Measurements from ENCODE around the gene C2orf72.
"Not testable (repeated sequence)": the region's sequence is repeated elsewhere in the genome, so short reads cannot be mapped to it uniquely, and the experiment has no call there.

C2orf72 gene

GRCh38 chr2:231015478-231015877, 21.8 kb upstream of the C2orf72 start:
- DNase-seq (ENCODE audit: low read depth) = no peak

DNA sequence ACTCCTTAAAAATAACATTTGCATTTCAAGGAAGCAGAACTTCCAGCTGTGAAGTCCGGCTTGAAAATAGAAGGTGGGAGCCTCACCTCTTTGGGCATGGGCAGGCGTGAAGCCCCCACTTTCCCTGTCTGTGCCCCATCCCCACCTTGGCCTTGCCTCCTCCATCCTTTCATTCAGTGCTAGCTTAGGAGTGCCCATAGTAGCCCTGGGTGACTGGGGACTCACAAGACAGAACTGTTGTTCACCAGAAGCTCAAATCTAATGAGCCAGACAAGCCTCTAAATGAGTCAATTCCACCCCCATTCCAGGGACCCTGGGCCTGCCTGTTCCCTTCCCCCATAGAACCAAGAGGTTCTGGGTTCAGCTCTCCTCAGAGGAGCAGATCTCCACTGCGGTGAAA, 21.4 kb upstream of the C2orf72 start:
- no peak for DNase-seq (ENCODE audit: low read depth)

GRCh38 chr2:231016566-231017230, 20.6 kb upstream of the C2orf72 start:
- DNase-seq (ENCODE audit: low read depth) = no peak

- no peak for DNase-seq (ENCODE audit: low read depth)
Measured at GRCh38 chr2:231017231-231017598, 20.1 kb upstream of the C2orf72 start.

GRCh38 chr2:231018184-231018583, 19.1 kb upstream of the C2orf72 start:
- no peak for DNase-seq (ENCODE audit: low read depth)

GRCh38 chr2:231025059-231025458, 12.3 kb upstream of the C2orf72 start:
- DNase-seq (ENCODE audit: low read depth) = not testable (repeated sequence)

DNA sequence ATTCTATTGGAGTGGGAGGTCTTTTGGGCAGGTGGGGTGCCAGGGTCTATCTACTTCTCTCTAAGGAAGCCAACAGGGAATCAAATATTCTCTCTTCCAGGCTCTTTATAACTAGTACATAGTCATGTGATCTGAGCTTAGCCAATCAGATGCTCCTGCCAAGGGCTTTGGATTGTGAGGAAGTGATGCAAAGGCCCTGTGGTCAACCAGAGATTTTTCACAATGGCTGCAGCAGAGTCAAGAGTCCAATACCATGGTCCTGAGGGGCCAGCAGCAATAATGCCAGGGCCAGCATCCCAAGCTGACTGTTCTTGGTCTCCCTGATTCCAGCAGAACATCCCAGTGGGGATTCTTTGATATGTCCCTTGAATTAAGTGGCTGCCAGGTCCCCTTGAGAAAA, 8.4 kb upstream of the C2orf72 start:
- no peak for DNase-seq (ENCODE audit: low read depth)

DNA sequence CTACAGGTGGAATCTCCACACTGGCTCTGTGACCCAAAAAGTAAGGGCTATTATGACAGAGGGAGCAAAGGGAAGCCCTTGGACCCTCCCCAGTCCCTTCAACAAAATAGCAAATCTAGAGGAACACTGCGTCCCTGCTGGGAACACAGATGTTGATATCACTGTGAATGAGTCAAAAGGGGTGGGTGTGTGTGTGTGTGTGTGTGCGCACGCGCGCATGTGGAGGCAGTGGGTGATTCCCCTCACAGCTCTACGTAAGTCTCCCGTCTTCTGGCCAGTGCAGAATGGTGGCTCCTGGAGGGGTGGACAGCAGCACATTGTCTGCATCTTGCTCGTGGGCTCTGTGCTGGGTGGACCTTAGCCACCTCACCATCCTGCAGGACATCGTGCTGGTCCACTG, 7.8 kb upstream of the C2orf72 start:
- DNase-seq (ENCODE audit: low read depth) = no peak

- no peak for DNase-seq (ENCODE audit: low read depth)
Measured at GRCh38 chr2:231030725-231031124, 6.6 kb upstream of the C2orf72 start.

GRCh38 chr2:231032575-231033140, 4.7 kb upstream of the C2orf72 start:
- DNase-seq (ENCODE audit: low read depth) = no peak

DNA sequence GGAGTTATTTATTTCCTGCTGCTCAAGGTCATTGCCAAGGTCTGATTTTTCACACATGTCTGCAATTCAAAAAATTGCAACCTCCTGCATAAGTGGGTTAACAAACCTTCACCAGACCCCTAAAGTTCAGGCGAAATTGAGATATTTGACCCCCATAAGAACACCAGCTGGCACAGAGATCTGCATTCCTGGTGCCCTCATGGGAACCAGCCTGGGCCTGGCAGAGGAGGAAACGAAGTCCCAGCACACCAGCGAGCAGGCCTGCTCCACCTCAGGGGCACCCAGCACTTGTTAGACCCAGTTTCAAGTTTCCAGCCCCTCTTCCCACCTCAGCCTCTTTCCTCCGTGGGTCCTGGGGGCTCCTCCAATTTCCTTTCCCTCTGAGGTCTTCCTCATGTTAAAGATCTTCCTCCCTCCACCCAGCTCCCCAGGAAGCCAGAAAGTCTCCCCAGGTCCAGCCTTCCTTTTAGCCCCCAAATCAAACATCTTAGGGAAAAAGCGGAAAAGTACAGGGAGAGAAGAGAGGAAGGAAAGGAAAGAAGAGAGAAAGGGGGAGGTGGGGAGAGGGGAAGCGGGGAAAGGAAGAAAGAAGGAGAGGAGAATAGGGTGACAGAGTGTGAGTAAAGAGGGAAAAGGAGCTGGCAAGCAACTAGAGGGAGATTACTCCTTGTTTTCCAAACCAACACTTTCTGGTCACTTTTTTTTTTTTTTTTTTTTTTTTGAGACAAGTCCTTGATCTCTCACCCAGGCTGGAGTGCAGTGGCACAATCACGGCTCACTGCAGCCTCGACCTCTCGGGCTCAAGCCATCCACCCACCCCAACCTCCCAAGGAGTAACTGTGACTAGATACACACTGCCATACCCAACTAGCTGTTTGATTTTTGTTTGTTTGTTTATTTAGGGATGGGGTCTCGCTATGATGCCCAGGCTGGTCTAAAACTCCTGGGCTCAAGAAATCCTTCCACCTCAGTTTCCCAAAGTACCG, 3.9 kb upstream of the C2orf72 start:
- no peak for DNase-seq (ENCODE audit: low read depth)

- DNase-seq (ENCODE audit: low read depth) = no peak
Measured at GRCh38 chr2:231034291-231034882, 2.9 kb upstream of the C2orf72 start.

- no peak for DNase-seq (ENCODE audit: low read depth)
Measured at GRCh38 chr2:231036131-231036530, 1.2 kb upstream of the C2orf72 start.

DNA sequence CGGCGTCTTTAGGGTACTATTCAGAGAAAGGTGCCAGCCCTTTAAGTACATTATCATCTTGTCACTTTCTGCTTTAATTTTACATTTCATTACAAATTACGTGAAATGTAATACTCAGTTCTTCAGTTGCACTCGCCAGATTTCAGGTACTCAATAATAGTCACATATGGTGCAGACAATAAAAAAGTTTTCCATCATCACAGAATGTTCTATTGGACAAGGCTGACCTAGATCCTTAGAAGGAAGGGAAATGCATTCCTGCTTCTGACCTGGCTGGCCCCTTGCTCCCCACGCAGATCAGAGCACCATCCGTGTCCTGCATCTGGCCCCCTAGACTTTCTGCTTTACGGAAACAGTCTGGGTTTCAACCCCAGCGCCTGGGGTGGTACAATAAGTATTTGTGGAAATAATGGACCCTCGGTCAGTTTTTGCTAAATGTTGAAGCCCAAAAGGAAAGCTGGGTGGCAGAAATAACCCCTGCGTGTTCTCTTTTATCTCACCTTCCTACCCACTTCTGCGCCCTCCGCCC, 681 bp upstream of the C2orf72 start:
- DNase-seq (ENCODE audit: low read depth) = no peak

- DNase-seq (ENCODE audit: low read depth) = no peak
Measured at GRCh38 chr2:231037731-231038482, 584 bp downstream of the C2orf72 start.

- no peak for DNase-seq (ENCODE audit: low read depth)
Measured at GRCh38 chr2:231038483-231039293, 1.4 kb downstream of the C2orf72 start.

DNA sequence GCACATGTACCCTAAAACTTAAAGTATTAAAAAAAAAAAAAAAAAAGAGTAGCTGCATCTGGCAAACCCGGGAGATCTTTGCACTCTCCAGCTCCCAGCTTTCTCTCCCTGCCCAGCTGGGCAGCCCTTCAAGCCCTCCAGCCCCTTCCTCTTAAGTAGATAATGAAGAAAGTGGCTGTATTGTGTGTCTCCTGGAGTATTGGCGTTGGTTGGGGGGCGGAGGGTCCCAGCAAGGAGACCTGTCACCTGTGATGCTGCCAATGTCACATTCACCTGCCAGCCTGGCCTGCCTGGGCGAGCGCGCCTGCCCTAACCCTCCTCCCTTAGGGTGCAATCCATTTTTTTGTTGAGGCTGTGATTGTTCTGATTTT, 2.0 kb downstream of the C2orf72 start:
- DNase-seq (ENCODE audit: low read depth) = no peak

DNA sequence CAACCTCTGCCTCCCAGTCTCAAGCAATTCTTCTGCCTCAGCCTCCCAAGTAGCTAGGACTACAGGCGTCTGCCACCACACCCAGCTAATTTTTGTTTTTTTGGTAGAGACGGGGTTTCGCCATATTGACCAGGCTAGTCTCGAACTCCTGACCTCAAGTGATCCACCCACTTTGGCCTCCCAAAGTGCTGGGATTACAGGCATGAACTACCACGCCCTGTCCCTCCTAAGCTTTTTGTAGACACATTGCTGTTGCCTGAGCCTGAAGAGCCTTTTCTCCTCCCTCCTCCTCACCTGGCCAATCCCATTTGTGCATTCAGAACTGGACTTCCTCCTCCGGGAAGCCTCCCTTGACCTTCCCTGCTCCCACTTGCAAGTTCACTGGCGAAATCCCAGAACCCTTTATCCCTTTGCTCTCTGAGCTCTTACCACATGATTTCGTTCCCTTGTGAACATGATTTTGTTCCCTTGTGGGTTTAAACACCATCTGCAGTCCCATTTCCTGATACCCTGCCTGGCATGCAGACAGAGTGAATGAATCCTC, 2.6 kb downstream of the C2orf72 start:
- DNase-seq (ENCODE audit: low read depth) = no peak

DNA sequence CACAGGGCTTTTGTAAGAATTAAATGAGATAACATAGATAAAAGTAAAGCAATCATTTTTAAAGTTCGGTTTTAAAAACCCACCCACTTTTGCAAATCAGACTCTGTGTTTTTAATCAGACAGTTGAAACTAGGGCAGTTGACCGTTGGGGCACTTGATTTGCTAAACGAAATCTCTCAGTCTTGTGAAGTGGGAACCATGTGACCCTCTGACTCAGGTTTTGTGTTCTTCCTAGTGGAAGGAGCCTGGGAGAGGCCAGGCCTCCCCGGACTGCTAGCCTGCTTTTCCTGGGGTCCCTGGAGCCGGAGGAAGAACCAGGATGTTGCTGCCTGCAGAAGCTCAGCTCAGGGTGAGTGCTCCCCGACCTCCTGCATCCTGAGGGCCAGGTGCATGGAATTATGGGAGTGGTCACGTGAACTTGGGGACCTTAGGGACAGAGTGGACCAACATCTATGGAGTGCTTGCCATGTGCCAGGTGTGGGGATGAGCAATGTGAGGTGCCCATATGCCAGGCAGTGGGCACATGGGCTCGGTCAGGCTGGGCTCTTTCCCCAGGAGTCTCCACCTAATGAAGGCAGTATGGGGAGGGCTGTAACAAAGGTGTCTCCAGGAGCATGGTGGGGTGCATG, 3.9 kb downstream of the C2orf72 start:
- DNase-seq (ENCODE audit: low read depth) = no peak

- DNase-seq (ENCODE audit: low read depth) = no peak
Measured at GRCh38 chr2:231043796-231044195, 6.5 kb downstream of the C2orf72 start.

All from stimulated activated CD8-positive, alpha-beta memory T cell treated with anti-CD3 and anti-CD28 coated beads, Interleukin-15, amount 100 ng/mL, for 1 hour (primary cell).